IMR-90 (cell line): ENCODE measurements around the gene SMOC1. TPM values are rescaled to one million over a fixed set of nuclear protein-coding genes. Genes with fewer than 3 reads are reported as not detected.

Source experiments
- ATAC-seq: fragments of 200-7000 bp; cut with Tn5 transposase; 2 replicates; pipeline ENCODE4 v1.9.1; 2020; ENCODE audit warnings: low read depth, mild to moderate bottlenecking, moderate library complexity
- BruUV-seq: library from RNA; stranded (reverse); fragments of 400-500 nt; replicated peaks from 2 replicates; lab custom pipeline; 2021; lab: Mats Ljungman, UMichigan
- CTCF ChIA-PET: fragments of 300-600 bp; formaldehyde crosslinking; extraction: SDS; loops from one replicate; lab custom pipeline; 2021; ENCODE audit warnings: antibody characterized with exemption; lab: Yijun Ruan, JAX
- POLR2A ChIA-PET: fragments of 300-600 bp; sonication (Branson Sonifier 250); formaldehyde crosslinking; loops from one replicate; lab custom pipeline; 2022; ENCODE audit warnings: antibody characterized with exemption; ENCODE audit not compliant: unreplicated experiment; lab: Charles Lee
- DNase-seq: peaks from one replicate; pipeline ENCODE4 v3.0.0; 2013
- H2AFZ ChIP-seq: replicated peaks from 2 replicates; pipeline ENCODE3; 2013; ENCODE audit warnings: low read length, mild to moderate bottlenecking; ENCODE audit not compliant: poor library complexity
- H2AK5ac ChIP-seq: 2 replicates; pipeline ENCODE4 v1.6.1; 2013; ENCODE audit warnings: low read depth, low read length, inconsistent platforms
- H2AK9ac ChIP-seq: replicated peaks from 2 replicates; pipeline ENCODE3; 2013; ENCODE audit warnings: mild to moderate bottlenecking, low read depth, low read length, moderate library complexity; ENCODE audit not compliant: poor library complexity
- H2BK120ac ChIP-seq: 2 replicates; pipeline ENCODE4 v1.6.1; 2013; ENCODE audit warnings: low read depth, low read length, inconsistent platforms
- H2BK15ac ChIP-seq: 3 replicates; pipeline ENCODE4 v1.6.1; 2013; ENCODE audit warnings: low read depth, low read length, inconsistent platforms
- H2BK20ac ChIP-seq: 2 replicates; pipeline ENCODE4 v1.6.1; 2013; ENCODE audit warnings: low read depth, mild to moderate bottlenecking, inconsistent platforms, low read length, moderate library complexity
- H2BK5ac ChIP-seq: 2 replicates; pipeline ENCODE4 v1.6.1; 2013; ENCODE audit warnings: mild to moderate bottlenecking, low read depth, low read length, inconsistent platforms; ENCODE audit not compliant: poor library complexity, severe bottlenecking
- H3K14ac ChIP-seq: replicated peaks from 2 replicates; pipeline ENCODE4 v1.6.1; 2013; ENCODE audit warnings: low read depth, low read length, inconsistent platforms
- H3K18ac ChIP-seq: 2 replicates; pipeline ENCODE4 v1.6.1; 2013; ENCODE audit warnings: low read depth, low read length, control low read depth
- H3K23ac ChIP-seq: 2 replicates; pipeline ENCODE4 v1.6.1; 2013; ENCODE audit warnings: low read depth, low read length, inconsistent platforms
- H3K27ac ChIP-seq: 2 replicates; pipeline ENCODE4 v1.5.1; 2013; ENCODE audit warnings: mild to moderate bottlenecking, control low read depth, low read length; ENCODE audit not compliant: insufficient read depth
- H3K27me3 ChIP-seq: 2 replicates; pipeline ENCODE4 v1.6.1; 2013; ENCODE audit warnings: low read length; ENCODE audit not compliant: control insufficient read depth, insufficient read depth
- H3K36me3 ChIP-seq: 2 replicates; pipeline ENCODE4 v1.6.1; 2013; ENCODE audit warnings: low read length, mixed read lengths; ENCODE audit not compliant: control insufficient read depth, insufficient read depth
- H3K4ac ChIP-seq: 2 replicates; pipeline ENCODE4 v1.6.1; 2013; ENCODE audit warnings: low read depth, low read length, inconsistent platforms
- H3K4me1 ChIP-seq: 2 replicates; pipeline ENCODE4 v1.6.1; 2013; ENCODE audit warnings: low read length, mixed read lengths; ENCODE audit not compliant: control insufficient read depth, insufficient read depth
- H3K4me2 ChIP-seq: 2 replicates; pipeline ENCODE4 v1.6.1; 2013; ENCODE audit warnings: low read depth, mild to moderate bottlenecking, control low read depth, low read length, moderate library complexity
- H3K4me3 ChIP-seq: 2 replicates; pipeline ENCODE4 v1.5.1; 2013; ENCODE audit warnings: low read depth, mild to moderate bottlenecking, control low read depth, low read length, moderate library complexity; ENCODE audit not compliant: insufficient read depth
- H3K56ac ChIP-seq: 2 replicates; pipeline ENCODE4 v1.6.1; 2013; ENCODE audit warnings: low read length, inconsistent platforms; ENCODE audit not compliant: insufficient read depth; ENCODE audit errors: extremely low read depth
- H3K79me1 ChIP-seq, 2 experiments: 2 replicates each; pipeline ENCODE4 v1.6.1; 2013; ENCODE audit warnings: low read length in 2 of 2, inconsistent platforms in 1 of 2, low read depth in 1 of 2
- H3K9ac ChIP-seq: 2 replicates; pipeline ENCODE4 v1.6.1; 2013; ENCODE audit warnings: low read depth, low read length, control low read depth
- H3K9me1 ChIP-seq: 2 replicates; pipeline ENCODE4 v1.6.1; 2013; ENCODE audit warnings: low read length, inconsistent platforms; ENCODE audit not compliant: insufficient read depth
- H3K9me3 ChIP-seq: 2 replicates; pipeline ENCODE4 v1.6.1; 2013; ENCODE audit warnings: low read length; ENCODE audit not compliant: control insufficient read depth, insufficient read depth
- H4K20me1 ChIP-seq: 2 replicates; pipeline ENCODE4 v1.6.1; 2013; ENCODE audit warnings: low read length, inconsistent platforms; ENCODE audit not compliant: insufficient read depth
- H4K5ac ChIP-seq: 2 replicates; pipeline ENCODE4 v1.6.1; 2013; ENCODE audit warnings: mild to moderate bottlenecking, low read depth, low read length, control low read depth
- H4K8ac ChIP-seq, 2 experiments: 2 replicates each; pipeline ENCODE4 v1.6.1; 2013; ENCODE audit warnings: low read depth in 2 of 2, low read length in 2 of 2, control low read depth in 1 of 2, inconsistent platforms in 1 of 2
- H4K91ac ChIP-seq: 2 replicates; pipeline ENCODE4 v1.6.1; 2013; ENCODE audit warnings: low read depth, low read length, inconsistent platforms; ENCODE audit not compliant: insufficient read depth
- BHLHE40 ChIP-seq: fragments of 150-350 bp; IDR thresholded peaks from 2 replicates; pipeline ENCODE4 v1.6.1; 2016; ENCODE audit warnings: mild to moderate bottlenecking, low read depth, low read length
- CEBPB ChIP-seq: IDR thresholded peaks from 2 replicates; pipeline ENCODE4 v1.6.1; 2012; ENCODE audit warnings: low read depth, low read length, improper control_type of control experiment
- CHD1 ChIP-seq: IDR thresholded peaks from 2 replicates; pipeline ENCODE4 v1.6.1; 2012; ENCODE audit warnings: low read depth, low read length, improper control_type of control experiment
- MAFK ChIP-seq: IDR thresholded peaks from 2 replicates; pipeline ENCODE4 v1.6.1; 2012; ENCODE audit warnings: low read depth, low read length, improper control_type of control experiment
- MAZ ChIP-seq: IDR thresholded peaks from 2 replicates; pipeline ENCODE4 v1.6.1; 2012; ENCODE audit warnings: low read depth, mild to moderate bottlenecking, low read length, improper control_type of control experiment, moderate library complexity, borderline replicate concordance
- MXI1 ChIP-seq: IDR thresholded peaks from 2 replicates; pipeline ENCODE4 v1.6.1; 2012; ENCODE audit warnings: low read depth, mild to moderate bottlenecking, low read length, moderate library complexity, borderline replicate concordance
- NFE2L2 ChIP-seq: fragments of 150-350 bp; IDR thresholded peaks from 2 replicates; pipeline ENCODE4 v1.6.1; 2016; ENCODE audit warnings: low read depth, mild to moderate bottlenecking, low read length
- RAD21 ChIP-seq: IDR thresholded peaks from 2 replicates; pipeline ENCODE4 v1.6.1; 2012; ENCODE audit warnings: low read length, improper control_type of control experiment
- RCOR1 ChIP-seq: IDR thresholded peaks from 2 replicates; pipeline ENCODE4 v1.6.1; 2012; ENCODE audit warnings: mild to moderate bottlenecking, low read length, improper control_type of control experiment; ENCODE audit not compliant: insufficient replicate concordance
- RFX5 ChIP-seq: IDR thresholded peaks from 2 replicates; pipeline ENCODE4 v1.8.0; 2012; ENCODE audit warnings: low read depth, mild to moderate bottlenecking, low read length, moderate library complexity
- WGBS, 2 experiments: methylation state at CpG; one replicate each; pipeline versions ENCODE4 v1.1.5 to v1.1.7; 2013; ENCODE audit warnings: missing lambda C conversion rate in 2 of 2; ENCODE audit not compliant: insufficient read length in 1 of 2; ENCODE audit errors: extremely low coverage in 2 of 2; 5-methylcytosine and 5-hydroxymethylcytosine counted together
- dilution Hi-C: fragments of 300-500 bp; cut with HindIII; formaldehyde crosslinking; loops from one replicate; pipeline ENCODE4 v1.14.3; 2018; ENCODE audit warnings: low sequenced_read_pairs; ENCODE audit not compliant: unreplicated experiment
- in situ Hi-C: fragments of 300-500 bp; cut with MboI; formaldehyde crosslinking; loops from 3 replicates; pipeline ENCODE4 v1.14.3; 2019; ENCODE audit warnings: low sequenced_read_pairs, inconsistent platforms, mixed read lengths
- intact Hi-C: fragments of 100-400 bp; cut with micrococcal nuclease; formaldehyde crosslinking; loops from 2 replicates; pipeline ENCODE4 v1.10.0; 2022
- polyA plus RNA-seq, 3 experiments: library from polyadenylated mRNA; depleted of rRNA; stranded (reverse); fragments of >200 nt; gene quantifications; 2 replicates each; pipeline ENCODE4 v1.2.3, GENCODE V29; 2012; ENCODE audit warnings: low replicate concordance in 1 of 3
- total RNA-seq: library from RNA; depleted of rRNA; stranded (reverse); fragments of >200 nt; gene quantifications from 2 replicates; pipeline ENCODE4 v1.2.3, GENCODE V29; 2012
- TF ChIP-seq, protein P1 (sequence below): fragments of 150-350 bp; IDR thresholded peaks from 2 replicates; pipeline ENCODE4 v1.6.1; 2016; ENCODE audit warnings: low read depth, mild to moderate bottlenecking, low read length, moderate library complexity, borderline replicate concordance
- TF ChIP-seq, protein P2 (sequence below): fragments of 150-350 bp; IDR thresholded peaks from 2 replicates; pipeline ENCODE4 v1.6.1; 2017; ENCODE audit warnings: mild to moderate bottlenecking, antibody characterized with exemption, low read length, low read depth
- TF ChIP-seq, protein P3 (sequence below): conservative IDR thresholded peaks from 2 replicates; pipeline ENCODE4 v1.5.1; 2012; ENCODE audit warnings: mild to moderate bottlenecking, low read depth, low read length, improper control_type of control experiment

SMOC1 gene
- total and polyA plus RNA-seq, 2 of the 4 experiments (the other 2 are of a cell fraction): 0.90 to 4.1 TPM

DNA sequence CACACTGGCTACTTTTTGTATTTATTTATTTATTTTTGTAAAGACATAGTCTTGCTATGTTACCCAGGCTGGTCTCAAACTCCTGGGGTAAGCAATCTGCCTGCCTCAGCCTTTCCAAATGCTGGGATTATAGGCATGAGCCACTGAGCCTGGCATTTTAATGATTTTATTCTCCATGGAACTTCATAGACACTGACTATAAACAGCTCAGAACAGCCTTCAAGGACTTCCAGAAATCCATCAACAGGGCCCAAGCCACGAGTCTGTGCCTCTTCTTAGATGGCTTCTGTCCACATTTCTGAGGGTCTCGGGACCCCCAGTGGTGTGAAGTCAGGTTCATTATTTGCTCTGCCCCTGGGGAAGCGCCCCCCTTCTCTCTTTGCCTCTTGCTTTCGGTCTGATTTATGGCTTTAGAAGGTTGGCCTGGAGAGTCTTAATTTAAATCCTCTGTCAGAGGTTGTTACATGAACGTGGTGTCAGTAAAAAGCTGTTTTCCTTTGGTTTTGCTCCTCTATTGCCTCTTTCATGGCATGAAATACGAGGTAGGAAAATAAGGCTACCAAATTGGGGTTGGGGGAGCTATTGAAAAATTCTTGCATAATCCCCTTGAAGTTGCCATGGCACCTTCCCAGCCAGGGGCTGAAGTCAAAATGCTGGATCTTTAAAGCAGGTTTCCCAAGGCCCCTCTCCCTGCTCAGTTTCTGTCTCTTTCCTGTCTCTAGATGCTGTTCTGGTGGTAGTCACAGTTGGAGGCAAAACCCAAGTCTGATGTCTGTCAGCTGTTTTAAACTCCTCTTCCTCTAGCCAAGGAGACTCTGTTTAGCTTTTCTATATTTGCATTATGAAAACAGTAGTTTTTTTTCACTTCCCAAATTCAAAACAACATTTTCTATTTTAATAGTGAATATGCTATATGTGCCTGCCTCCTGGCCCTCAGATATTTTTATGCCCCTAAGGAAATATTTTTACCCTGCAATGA lies 129.4 kb downstream of the SMOC1 start:
- BruUV-seq: no TSS peak
- peaks cover 6% of the 10 kb centered on the region for H3K36me3 ChIP-seq
- no peaks in the 10 kb centered on the region for H4K20me1 ChIP-seq
- no peak overlapping the region for H3K4me3 ChIP-seq
- no peak; the same call in 1 of the 2 replicates for ATAC-seq
- WGBS, 2 experiments: no CpG with 5 or more reads among the region's 6 CpGs
- no peak overlapping the region for H2AK9ac ChIP-seq
- H4K5ac ChIP-seq: peak overlapping the region; percentile 39
- DNase-seq: no peak
- H2BK20ac ChIP-seq: no peak overlapping the region
- no peak overlapping the region for H3K23ac ChIP-seq
- no peaks in the 10 kb centered on the region for H3K9me1 ChIP-seq
- in situ Hi-C loops: loop anchor here (25.0 kb wide), 1 partner anchor 421 kb away; no protein-coding TSS in a partner anchor
- H2AFZ ChIP-seq: no peak overlapping the region
- dilution Hi-C loops: no loop called here
- ChIA-PET CTCF (no interaction called here), POLR2A (interaction anchor here (0.6 kb wide), 1 partner anchor 202 kb away, joined by 8 read pairs; no protein-coding TSS in a partner anchor)
- intact Hi-C loops: no loop called here
- no peak overlapping the region for H2BK5ac ChIP-seq
- H3K4ac ChIP-seq: no peak overlapping the region
- H3K14ac ChIP-seq: 0 out of 2 replicates have a peak overlapping the region, but pooled peaks have one; percentile 19
- no peak overlapping the region for H2BK15ac ChIP-seq
- peak overlapping the region; percentile 24; the same call in 1 of the 2 replicates for H3K4me2 ChIP-seq
- no peaks in the 10 kb centered on the region for H3K79me1 ChIP-seq
- no peak overlapping the region for H2BK120ac ChIP-seq
- no peaks in the 10 kb centered on the region for H3K9me3 ChIP-seq
- peaks cover 8% of the 10 kb centered on the region for H3K4me1 ChIP-seq
- H3K27me3 ChIP-seq: no peaks in the 10 kb centered on the region
- peak overlapping the region; percentile 30 for H3K18ac ChIP-seq
- H4K8ac ChIP-seq: peak overlapping the region in 1 of 2 experiments; percentile 44; a peak in 1 of 4 replicates
- no peak overlapping the region for H3K9ac ChIP-seq
- H4K91ac ChIP-seq: peak overlapping the region; percentile 15; the same call in 1 of the 2 replicates
- peak overlapping the region; percentile 46; the same call in 1 of the 2 replicates for H3K27ac ChIP-seq
- H2AK5ac ChIP-seq: no peak overlapping the region
- H3K56ac ChIP-seq: no peak overlapping the region
- TF ChIP-seq RAD21 (no peak), MAZ (no peak), MAFK (no peak), MXI1 (no peak), NFE2L2 (no peak), CHD1 (no peak), BHLHE40 (no peak), RFX5 (no peak), CEBPB (no peak), RCOR1 (no peak)
- TF ChIP-seq, protein P1, sequence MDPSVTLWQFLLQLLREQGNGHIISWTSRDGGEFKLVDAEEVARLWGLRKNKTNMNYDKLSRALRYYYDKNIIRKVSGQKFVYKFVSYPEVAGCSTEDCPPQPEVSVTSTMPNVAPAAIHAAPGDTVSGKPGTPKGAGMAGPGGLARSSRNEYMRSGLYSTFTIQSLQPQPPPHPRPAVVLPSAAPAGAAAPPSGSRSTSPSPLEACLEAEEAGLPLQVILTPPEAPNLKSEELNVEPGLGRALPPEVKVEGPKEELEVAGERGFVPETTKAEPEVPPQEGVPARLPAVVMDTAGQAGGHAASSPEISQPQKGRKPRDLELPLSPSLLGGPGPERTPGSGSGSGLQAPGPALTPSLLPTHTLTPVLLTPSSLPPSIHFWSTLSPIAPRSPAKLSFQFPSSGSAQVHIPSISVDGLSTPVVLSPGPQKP: no peak
- TF ChIP-seq, protein P2, sequence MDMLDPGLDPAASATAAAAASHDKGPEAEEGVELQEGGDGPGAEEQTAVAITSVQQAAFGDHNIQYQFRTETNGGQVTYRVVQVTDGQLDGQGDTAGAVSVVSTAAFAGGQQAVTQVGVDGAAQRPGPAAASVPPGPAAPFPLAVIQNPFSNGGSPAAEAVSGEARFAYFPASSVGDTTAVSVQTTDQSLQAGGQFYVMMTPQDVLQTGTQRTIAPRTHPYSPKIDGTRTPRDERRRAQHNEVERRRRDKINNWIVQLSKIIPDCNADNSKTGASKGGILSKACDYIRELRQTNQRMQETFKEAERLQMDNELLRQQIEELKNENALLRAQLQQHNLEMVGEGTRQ: no peak
- TF ChIP-seq, protein P3, sequence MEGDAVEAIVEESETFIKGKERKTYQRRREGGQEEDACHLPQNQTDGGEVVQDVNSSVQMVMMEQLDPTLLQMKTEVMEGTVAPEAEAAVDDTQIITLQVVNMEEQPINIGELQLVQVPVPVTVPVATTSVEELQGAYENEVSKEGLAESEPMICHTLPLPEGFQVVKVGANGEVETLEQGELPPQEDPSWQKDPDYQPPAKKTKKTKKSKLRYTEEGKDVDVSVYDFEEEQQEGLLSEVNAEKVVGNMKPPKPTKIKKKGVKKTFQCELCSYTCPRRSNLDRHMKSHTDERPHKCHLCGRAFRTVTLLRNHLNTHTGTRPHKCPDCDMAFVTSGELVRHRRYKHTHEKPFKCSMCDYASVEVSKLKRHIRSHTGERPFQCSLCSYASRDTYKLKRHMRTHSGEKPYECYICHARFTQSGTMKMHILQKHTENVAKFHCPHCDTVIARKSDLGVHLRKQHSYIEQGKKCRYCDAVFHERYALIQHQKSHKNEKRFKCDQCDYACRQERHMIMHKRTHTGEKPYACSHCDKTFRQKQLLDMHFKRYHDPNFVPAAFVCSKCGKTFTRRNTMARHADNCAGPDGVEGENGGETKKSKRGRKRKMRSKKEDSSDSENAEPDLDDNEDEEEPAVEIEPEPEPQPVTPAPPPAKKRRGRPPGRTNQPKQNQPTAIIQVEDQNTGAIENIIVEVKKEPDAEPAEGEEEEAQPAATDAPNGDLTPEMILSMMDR: no peak
